ENCODE measurements around the gene DCTN1. TPM values are rescaled to one million over a fixed set of nuclear protein-coding genes. Genes with fewer than 3 reads are reported as not detected.
"Not testable (repeated sequence)": the region's sequence is repeated elsewhere in the genome, so short reads cannot be mapped to it uniquely, and the experiment has no call there.

The DCTN1 gene
- 100 to 1,000 TPM; 112 to 115 TPM for total RNA-seq

- Mint-ChIP-seq H3K4me1 (ENCODE audit: low read depth) (peaks cover 45% of the 10 kb centered on the region), H3K27me3 (ENCODE audit: low read depth) (no peaks in the 10 kb centered on the region), H3K36me3 (ENCODE audit: low read depth) (peaks cover 27% of the 10 kb centered on the region), H3K4me3 (no peak within 1 kb of the TSS), H3K9me3 (ENCODE audit: insufficient read depth) (no peaks in the 10 kb centered on the region), H3K27ac (peak within 1 kb of the TSS; percentile 16)
- ChIA-PET POLR2A (interaction anchor here (0.7 kb wide), 1 partner anchor 182 kb away, joined by 3 read pairs; the partner anchor contains the start of gene MTHFD2), CTCF (interaction anchor here (0.8 to 1.7 kb wide), 3 partner anchors 12 to 130 kb away, joined by 4 to 11 read pairs (median 4); no protein-coding TSS in a partner anchor)
- peak; percentile 32 for DNase-seq
- peak; percentile 60 for ATAC-seq
Observed at GRCh38 chr2:74379851-74380789, at the start of gene DCTN1. TSS of gene DCTN1 (minus strand) at chr2:74380311. CDS start at chr2:74380037, 274 bp downstream.

GRCh38 chr2:74428675-74429074 is 48.6 kb upstream of the DCTN1 start:
- no peak overlapping the region for H3K4me3 Mint-ChIP-seq
- no peaks in the 10 kb centered on the region for H3K27me3 Mint-ChIP-seq (ENCODE audit: low read depth)
- ATAC-seq (no peak), DNase-seq (no peak)
- peaks cover 18% of the 10 kb centered on the region for H3K36me3 Mint-ChIP-seq (ENCODE audit: low read depth)
- peaks cover 2% of the 10 kb centered on the region for H3K4me1 Mint-ChIP-seq (ENCODE audit: low read depth)
- no peak overlapping the region for H3K27ac Mint-ChIP-seq
- ChIA-PET CTCF (interaction anchor here (1.2 kb wide), 2 partner anchors 14 to 15 kb away, joined by 3 read pairs; no protein-coding TSS in a partner anchor), POLR2A (no interaction called here)
- H3K9me3 Mint-ChIP-seq (ENCODE audit: insufficient read depth) = no peaks in the 10 kb centered on the region

- DNase-seq = no peak
- Mint-ChIP-seq H3K36me3 (ENCODE audit: low read depth) (peaks cover 21% of the 10 kb centered on the region), H3K9me3 (ENCODE audit: insufficient read depth) (no peaks in the 10 kb centered on the region), H3K27me3 (ENCODE audit: low read depth) (no peaks in the 10 kb centered on the region), H3K27ac (no peak overlapping the region), H3K4me1 (ENCODE audit: low read depth) (peaks cover 13% of the 10 kb centered on the region), H3K4me3 (no peak overlapping the region)
- ChIA-PET CTCF (no interaction called here), POLR2A (interaction anchor here (0.8 kb wide), 1 partner anchor 27 kb away, joined by 4 read pairs; the partner anchor contains the start of gene INO80B)
- no peak for ATAC-seq
Observed at GRCh38 chr2:74427551-74427950, 47.4 kb upstream of the DCTN1 start.

GRCh38 chr2:74426181-74426758 is 46.2 kb upstream of the DCTN1 start:
- Mint-ChIP-seq H3K4me3 (no peak overlapping the region), H3K36me3 (ENCODE audit: low read depth) (peaks cover 24% of the 10 kb centered on the region), H3K4me1 (ENCODE audit: low read depth) (peaks cover 23% of the 10 kb centered on the region), H3K27ac (no peak overlapping the region), H3K9me3 (ENCODE audit: insufficient read depth) (no peaks in the 10 kb centered on the region), H3K27me3 (ENCODE audit: low read depth) (no peaks in the 10 kb centered on the region)
- ATAC-seq = no peak
- no peak for DNase-seq
- POLR2A ChIA-PET = no interaction called here
- CTCF ChIA-PET = no interaction called here

GRCh38 chr2:74425523-74425922 is 45.4 kb upstream of the DCTN1 start:
- POLR2A ChIA-PET = no interaction called here
- DNase-seq (no peak), ATAC-seq (no peak)
- CTCF ChIA-PET = no interaction called here
- H3K4me1 Mint-ChIP-seq (ENCODE audit: low read depth) = peaks cover 27% of the 10 kb centered on the region
- H3K9me3 Mint-ChIP-seq (ENCODE audit: insufficient read depth) = no peaks in the 10 kb centered on the region
- no peak overlapping the region for H3K4me3 Mint-ChIP-seq
- no peaks in the 10 kb centered on the region for H3K27me3 Mint-ChIP-seq (ENCODE audit: low read depth)
- peaks cover 24% of the 10 kb centered on the region for H3K36me3 Mint-ChIP-seq (ENCODE audit: low read depth)
- H3K27ac Mint-ChIP-seq = no peak overlapping the region

GRCh38 chr2:74424995-74425406 is 44.9 kb upstream of the DCTN1 start:
- DNase-seq (no peak), ATAC-seq (no peak)
- Mint-ChIP-seq H3K9me3 (ENCODE audit: insufficient read depth) (no peaks in the 10 kb centered on the region), H3K27me3 (ENCODE audit: low read depth) (no peaks in the 10 kb centered on the region), H3K36me3 (ENCODE audit: low read depth) (peaks cover 24% of the 10 kb centered on the region), H3K4me1 (ENCODE audit: low read depth) (peaks cover 30% of the 10 kb centered on the region), H3K4me3 (no peak overlapping the region), H3K27ac (no peak overlapping the region)
- ChIA-PET POLR2A (no interaction called here), CTCF (no interaction called here)

- DNase-seq = no peak
- CTCF ChIA-PET = no interaction called here
- H3K4me3 Mint-ChIP-seq = no peak overlapping the region
Observed at GRCh38 chr2:74424139-74424992, 44.3 kb upstream of the DCTN1 start.

GRCh38 chr2:74423231-74424095 is 43.4 kb upstream of the DCTN1 start:
- peaks cover 24% of the 10 kb centered on the region for H3K36me3 Mint-ChIP-seq (ENCODE audit: low read depth)
- no peaks in the 10 kb centered on the region for H3K9me3 Mint-ChIP-seq (ENCODE audit: insufficient read depth)
- CTCF ChIA-PET = no interaction called here
- POLR2A ChIA-PET = interaction anchor here (1.3 kb wide), 1 partner anchor 34 kb away, joined by 4 read pairs; no protein-coding TSS in a partner anchor
- ATAC-seq = no peak
- DNase-seq = no peak
- peak overlapping the region; percentile 100 for H3K27ac Mint-ChIP-seq
- H3K4me3 Mint-ChIP-seq = peak overlapping the region; percentile 100
- no peaks in the 10 kb centered on the region for H3K27me3 Mint-ChIP-seq (ENCODE audit: low read depth)
- peaks cover 33% of the 10 kb centered on the region for H3K4me1 Mint-ChIP-seq (ENCODE audit: low read depth)

More at GRCh38 chr2:74424139-74424992, 44.3 kb upstream of the DCTN1 start:
- H3K36me3 Mint-ChIP-seq (ENCODE audit: low read depth) = peaks cover 24% of the 10 kb centered on the region
- peaks cover 33% of the 10 kb centered on the region for H3K4me1 Mint-ChIP-seq (ENCODE audit: low read depth)
- H3K27me3 Mint-ChIP-seq (ENCODE audit: low read depth) = no peaks in the 10 kb centered on the region
- POLR2A ChIA-PET = no interaction called here
- no peak overlapping the region for H3K27ac Mint-ChIP-seq
- H3K9me3 Mint-ChIP-seq (ENCODE audit: insufficient read depth) = no peaks in the 10 kb centered on the region
- ATAC-seq = no peak

GRCh38 chr2:74421221-74421870 is 41.2 kb upstream of the DCTN1 start, which contains the start of the genes C2orf81 and WDR54:
TSS of gene C2orf81 (minus strand) at chr2:74421619. CDS start at chr2:74421560, 59 bp downstream.
TSS of gene WDR54 (plus strand) at chr2:74421730. CDS start at chr2:74422154, 424 bp downstream.
- POLR2A ChIA-PET = interaction anchor here (0.7 to 2.8 kb wide), 10 partner anchors 8 to 243 kb away, joined by 3 to 14 read pairs (median 4); partner anchors contain the start of genes INO80B and MOB1A
- peak within 1 kb of the TSS; percentile 100 for H3K27ac Mint-ChIP-seq
- peaks cover 20% of the 10 kb centered on the region for H3K36me3 Mint-ChIP-seq (ENCODE audit: low read depth)
- CTCF ChIA-PET = interaction anchor here (0.9 to 2.1 kb wide), 7 partner anchors 20 to 111 kb away, joined by 3 to 8 read pairs (median 4); partner anchors contain the start of genes INO80B and WBP1
- DNase-seq (peak; percentile 96), ATAC-seq (peak; percentile 85)
- no peaks in the 10 kb centered on the region for H3K27me3 Mint-ChIP-seq (ENCODE audit: low read depth)
- H3K4me3 Mint-ChIP-seq = peak within 1 kb of the TSS; percentile 100
- H3K4me1 Mint-ChIP-seq (ENCODE audit: low read depth) = peaks cover 33% of the 10 kb centered on the region
- no peaks in the 10 kb centered on the region for H3K9me3 Mint-ChIP-seq (ENCODE audit: insufficient read depth)

GRCh38 chr2:74420443-74421103 is 40.5 kb upstream of the DCTN1 start:
- Mint-ChIP-seq H3K4me3 (peak overlapping the region; percentile 100), H3K4me1 (ENCODE audit: low read depth) (peaks cover 38% of the 10 kb centered on the region), H3K36me3 (ENCODE audit: low read depth) (peaks cover 18% of the 10 kb centered on the region), H3K27ac (peak overlapping the region; percentile 100)
- CTCF ChIA-PET = interaction anchor here (1.0 to 2.1 kb wide), 6 partner anchors 19 to 165 kb away, joined by 3 to 8 read pairs (median 4); partner anchors contain the start of genes INO80B and WBP1
- ATAC-seq; DNase-seq; H3K9me3 Mint-ChIP-seq (ENCODE audit: insufficient read depth); H3K27me3 Mint-ChIP-seq (ENCODE audit: low read depth): not testable (repeated sequence)
- POLR2A ChIA-PET = interaction anchor here (0.7 to 2.8 kb wide), 10 partner anchors 9 to 242 kb away, joined by 3 to 14 read pairs (median 4); partner anchors contain the start of genes INO80B and MOB1A
